Sigmoid colon (tissue), 4 donors: ENCODE measurements around the gene TPRX2.
A peak's percentile ranks its signal among the peaks of the same experiment; 100 is the strongest.

Experiments
- CTCF ChIP-seq, 4 experiments: fragments of 450-650 bp in 3 of 4; fragments of 200-600 bp in 1 of 4; IDR thresholded peaks; one replicate each; pipeline ENCODE4 v1.5.1; 2016 to 2019; ENCODE audit warnings: antibody characterized with exemption in 4 of 4, mild to moderate bottlenecking in 3 of 4, moderate library complexity in 2 of 4
- EP300 ChIP-seq, 4 donors: sonication (generic); formaldehyde crosslinking; IDR thresholded peaks; one replicate each; pipeline ENCODE4 v1.6.1; 2017; ENCODE audit warnings: antibody characterized with exemption in 4 of 4
- POLR2A ChIP-seq, 2 donors: fragments of 450-650 bp; IDR thresholded peaks; one replicate each; pipeline ENCODE4 v1.6.1; 2016; ENCODE audit warnings: antibody characterized with exemption in 2 of 2, mild to moderate bottlenecking in 2 of 2, moderate library complexity in 2 of 2
- POLR2AphosphoS5 ChIP-seq, 4 donors: sonication (generic); formaldehyde crosslinking; IDR thresholded peaks; one replicate each; pipeline ENCODE4 v1.6.1; 2017; ENCODE audit warnings: antibody characterized with exemption in 4 of 4

- peak; percentile 49 to 92 (median 70) for TF ChIP-seq CTCF (IDR thresholded peaks at IDR 0.05)
- no peak for TF ChIP-seq POLR2A (IDR thresholded peaks at IDR 0.05)
- TF ChIP-seq POLR2AphosphoS5 (IDR thresholded peaks at IDR 0.05), result no peak
- no peak for TF ChIP-seq EP300 (IDR thresholded peaks at IDR 0.05)
These were observed 4.5 kb downstream of the TPRX2 start for GRCh38 chr19:47863514-47863936.
